Spleen (tissue), 11 donors: Measurements from ENCODE around the gene ACTN1. TPM values are rescaled to one million over a fixed set of nuclear protein-coding genes. Genes with fewer than 3 reads are reported as not detected.
A peak's percentile ranks its signal among the peaks of the same experiment; 100 is the strongest.

Source experiments
- DNase-seq: peaks from one replicate; pipeline ENCODE4 v3.0.0-alpha.2; 2020
- H3K27ac ChIP-seq, 8 donors: fragments of 200-600 bp; sonication (generic) in 7 of 8; 1 replicate in 4 of 8; 2 replicates in 4 of 8; pipeline versions ENCODE4 v1.5.0 to v1.8.0; 2016 to 2021; ENCODE audit warnings: inconsistent platforms in 4 of 8, mild to moderate bottlenecking in 4 of 8, moderate library complexity in 1 of 8
- H3K27me3 ChIP-seq, 7 donors: fragments of 200-600 bp; sonication (generic) in 6 of 7; replicated peaks in 1 of 7; 1 replicate in 4 of 7; 2 replicates in 3 of 7; pipeline versions ENCODE4 v1.5.0 to v1.8.0; 2016 to 2021; ENCODE audit warnings: inconsistent platforms in 3 of 7, mild to moderate bottlenecking in 1 of 7
- H3K36me3 ChIP-seq, 6 donors: fragments of 200-600 bp; sonication (generic) in 5 of 6; 1 replicate in 4 of 6; 2 replicates in 2 of 6; pipeline versions ENCODE4 v1.5.0 to v1.8.0; 2016 to 2021; ENCODE audit warnings: inconsistent platforms in 2 of 6
- H3K4me1 ChIP-seq, 6 donors: fragments of 200-600 bp; sonication (generic) in 5 of 6; 1 replicate in 3 of 6; 2 replicates in 3 of 6; pipeline versions ENCODE4 v1.5.0 to v1.8.0; 2016 to 2021; ENCODE audit warnings: inconsistent platforms in 3 of 6
- H3K4me3 ChIP-seq, 8 donors: fragments of 200-600 bp; sonication (generic) in 7 of 8; 1 replicate in 4 of 8; 2 replicates in 4 of 8; pipeline versions ENCODE4 v1.5.0 to v1.8.0; 2016 to 2021; ENCODE audit warnings: inconsistent platforms in 4 of 8, mild to moderate bottlenecking in 4 of 8, moderate library complexity in 2 of 8
- H3K9me3 ChIP-seq, 8 donors: fragments of 200-600 bp; sonication (generic) in 7 of 8; 1 replicate in 4 of 8; 2 replicates in 4 of 8; pipeline versions ENCODE4 v1.5.0 to v1.8.0; 2016 to 2021; ENCODE audit warnings: inconsistent platforms in 4 of 8
- CTCF ChIP-seq, 11 experiments: fragments of 200-600 bp in 7 of 11; fragments of 450-650 bp in 4 of 11; sonication (generic) in 4 of 11; IDR thresholded peaks in 8 of 11; conservative IDR thresholded peaks in 3 of 11; 1 replicate in 7 of 11; 2 replicates in 4 of 11; pipeline versions ENCODE4 v1.4.0 to v1.8.0; 2016 to 2021; ENCODE audit warnings: antibody characterized with exemption in 11 of 11, inconsistent platforms in 4 of 11, mild to moderate bottlenecking in 1 of 11
- POLR2A ChIP-seq, 3 donors: fragments of 450-650 bp; IDR thresholded peaks; one replicate each; pipeline ENCODE4 v1.5.1; 2017; ENCODE audit warnings: antibody characterized with exemption in 3 of 3, mild to moderate bottlenecking in 1 of 3
- POLR2AphosphoS5 ChIP-seq, 3 donors: sonication (generic); formaldehyde crosslinking; IDR thresholded peaks; one replicate each; pipeline ENCODE4 v1.5.1; 2017; ENCODE audit warnings: antibody characterized with exemption in 3 of 3
- WGBS, 5 donors: extraction: QIAGEN DNeasy Blood & Tissue Kit in 3 of 5; methylation state at CpG; one replicate each; pipeline versions ENCODE4 v1.1.5 to v1.1.7; 2013 to 2018; 5-methylcytosine and 5-hydroxymethylcytosine counted together
- intact Hi-C: fragments of 100-400 bp; cut with DNase I; formaldehyde crosslinking; loops from one replicate; pipeline ENCODE4 v1.15.0; 2023; ENCODE audit warnings: low total_unique reads
- polyA plus RNA-seq, 3 donors: library from polyadenylated mRNA; stranded (reverse); fragments of 200-250 nt; gene quantifications; one replicate each; pipeline ENCODE4 v1.2.1, GENCODE V29; 2013
- total RNA-seq, 7 donors: library from RNA; depleted of rRNA in 3 of 7; stranded (reverse); fragments of >200 nt in 3 of 7; fragmentation: NEBNext Ultra II Directional in 4 of 7; extraction: Animal tissue kit (Norgen Biotek cat#: 25700) in 4 of 7; gene quantifications; one replicate each; pipeline versions ENCODE4 v1.1.0 to v1.2.1, GENCODE V29; 2016 to 2021
- donor health status: healthy with polysubstance abuse.
- donor health status: DM: no; HTN: no; CAD: no; lungs with moderate emphysema.
- donor health status: DM: no; HTN: no; CAD: no.
- donor health status: Bipolar disorder and iron deficiency.
- donor health status: healthy.
- donor health status: DM: no; HTN: no; CAD: no.
- donor health status: DM: yes; HTN: yes; CAD: no.

ACTN1 gene
- total and polyA plus RNA-seq, 10 donors, result 15.4 to 315 (median 95.4) TPM

GRCh38 chr14:68937471-68938270, 41.4 kb downstream of the ACTN1 start:
- intact Hi-C loops, result no loop called here
- 57 to 68% (median 61%) methylated on average over 8 to 11 of the region's 11 CpGs for WGBS, 5 donors
- Histone ChIP-seq H3K4me3 (peak overlapping the region in 1 of 8 donors; percentile 24), H3K27ac (peak overlapping the region in 7 of 8 donors; percentile 41 to 92 (median 69)), H3K9me3 (no peaks in the 10 kb centered on the region), H3K36me3 (no peaks in the 10 kb centered on the region), H3K27me3 (no peaks in the 10 kb centered on the region), H3K4me1 (peaks cover 13 to 100% (median 54%) of the 10 kb centered on the region in 6 donors)
- DNase-seq, result no peak
- TF ChIP-seq POLR2A (IDR thresholded peaks at IDR 0.05) (no peak), POLR2AphosphoS5 (IDR thresholded peaks at IDR 0.05) (peak in 2 of 3 donors; percentile 17 to 46), CTCF (IDR thresholded peaks at IDR 0.05 in 8 of 11, conservative IDR thresholded peaks at IDR 0.05 in 3 of 11) (peak in 1 of 11 experiments; percentile 10)

GRCh38 chr14:68936980-68937379, 42.1 kb downstream of the ACTN1 start:
- Histone ChIP-seq H3K9me3 (no peaks in the 10 kb centered on the region), H3K4me1 (peaks cover 13 to 100% (median 49%) of the 10 kb centered on the region in 6 donors), H3K27me3 (no peaks in the 10 kb centered on the region), H3K36me3 (no peaks in the 10 kb centered on the region), H3K27ac (peak overlapping the region in 7 of 8 donors; percentile 41 to 92 (median 69)), H3K4me3 (no peak overlapping the region)
- DNase-seq, result no peak
- WGBS, 5 donors, result 42 to 81% (median 71%) methylated on average over 2 of the region's 2 CpGs
- TF ChIP-seq POLR2AphosphoS5 (IDR thresholded peaks at IDR 0.05), result no peak
- no peak for TF ChIP-seq POLR2A (IDR thresholded peaks at IDR 0.05)
- no peak for TF ChIP-seq CTCF (IDR thresholded peaks at IDR 0.05 in 8 of 11, conservative IDR thresholded peaks at IDR 0.05 in 3 of 11)
- intact Hi-C loops, result no loop called here

GRCh38 chr14:68936476-68936875, 42.6 kb downstream of the ACTN1 start:
- no peak for TF ChIP-seq POLR2AphosphoS5 (IDR thresholded peaks at IDR 0.05)
- peaks cover 13 to 100% (median 48%) of the 10 kb centered on the region in 6 donors for H3K4me1 ChIP-seq
- H3K36me3 ChIP-seq, result no peaks in the 10 kb centered on the region
- H3K9me3 ChIP-seq, result no peaks in the 10 kb centered on the region
- H3K27ac ChIP-seq, result peak overlapping the region in 7 of 8 donors; percentile 66 to 92 (median 69)
- intact Hi-C loops, result no loop called here
- 58 to 73% (median 70%) methylated on average over 8 of the region's 8 CpGs for WGBS, 5 donors
- no peaks in the 10 kb centered on the region for H3K27me3 ChIP-seq
- H3K4me3 ChIP-seq, result no peak overlapping the region
- no peak for DNase-seq

- Histone ChIP-seq H3K27ac (peak overlapping the region in 7 of 8 donors; percentile 66 to 92 (median 69)), H3K27me3 (no peaks in the 10 kb centered on the region), H3K4me3 (no peak overlapping the region), H3K9me3 (no peaks in the 10 kb centered on the region), H3K4me1 (peaks cover 13 to 99% (median 49%) of the 10 kb centered on the region in 6 donors), H3K36me3 (no peaks in the 10 kb centered on the region)
- TF ChIP-seq POLR2AphosphoS5 (IDR thresholded peaks at IDR 0.05), result peak; percentile 26 to 93 (median 83)
- no peak for TF ChIP-seq POLR2A (IDR thresholded peaks at IDR 0.05)
- intact Hi-C loops, result no loop called here
- 56 to 77% (median 71%) methylated on average over 5 to 6 of the region's 6 CpGs for WGBS, 5 donors
- no peak for DNase-seq
These were observed 43.3 kb downstream of the ACTN1 start for GRCh38 chr14:68935761-68936214.

- Histone ChIP-seq H3K4me1 (peaks cover 15 to 99% (median 51%) of the 10 kb centered on the region in 6 donors), H3K36me3 (no peaks in the 10 kb centered on the region), H3K27ac (peak overlapping the region in 6 of 8 donors; percentile 77 to 92 (median 86)), H3K27me3 (peaks cover 0 to 4% (median 0%) of the 10 kb centered on the region in 7 donors), H3K9me3 (no peaks in the 10 kb centered on the region), H3K4me3 (no peak overlapping the region)
- 77 to 93% (median 82%) methylated on average over 9 of the region's 9 CpGs for WGBS, 5 donors
- TF ChIP-seq POLR2A (IDR thresholded peaks at IDR 0.05) (no peak), POLR2AphosphoS5 (IDR thresholded peaks at IDR 0.05) (no peak), CTCF (IDR thresholded peaks at IDR 0.05 in 8 of 11, conservative IDR thresholded peaks at IDR 0.05 in 3 of 11) (no peak)
- DNase-seq, result no peak
- intact Hi-C loops, result no loop called here
These were observed 45.0 kb downstream of the ACTN1 start for GRCh38 chr14:68934066-68934465.
